Left ventricle myocardium inferior (tissue), 1 donor: ENCODE results near the gene STK32B. TPM values are rescaled to one million over a fixed set of nuclear protein-coding genes. Genes with fewer than 3 reads are reported as not detected.
"Not testable (repeated sequence)": the region's sequence is repeated elsewhere in the genome, so short reads cannot be mapped to it uniquely, and the experiment has no call there.

ENCODE experiments used
- DNase-seq: peaks from one replicate; pipeline ENCODE4 v3.0.0-alpha.2; 2020
- H3K27ac ChIP-seq: fragments of 200-600 bp; replicated peaks from 2 replicates; pipeline ENCODE4 v1.8.0; 2021
- H3K27me3 ChIP-seq: fragments of 200-600 bp; 2 replicates; pipeline ENCODE4 v1.8.0; 2021; ENCODE audit warnings: low read depth
- H3K36me3 ChIP-seq: fragments of 200-600 bp; 2 replicates; pipeline ENCODE4 v1.8.0; 2021
- H3K4me1 ChIP-seq: fragments of 200-600 bp; 2 replicates; pipeline ENCODE4 v1.8.0; 2021
- H3K4me3 ChIP-seq: fragments of 200-600 bp; 2 replicates; pipeline ENCODE4 v1.8.0; 2021; ENCODE audit warnings: mild to moderate bottlenecking, moderate library complexity
- H3K9me3 ChIP-seq: fragments of 200-600 bp; replicated peaks from 2 replicates; pipeline ENCODE4 v1.8.0; 2021
- CTCF ChIP-seq: fragments of 200-600 bp; IDR thresholded peaks from 2 replicates; pipeline ENCODE4 v1.8.0; 2021; ENCODE audit warnings: antibody characterized with exemption, mild to moderate bottlenecking, borderline replicate concordance
- intact Hi-C: fragments of 100-400 bp; cut with micrococcal nuclease; formaldehyde crosslinking; loops from one replicate; pipeline ENCODE4 v1.11.0; 2022
- total RNA-seq: library from RNA; stranded (reverse); fragmentation: NEBNext Ultra II Directional; extraction: Animal tissue kit (Norgen Biotek cat#: 25700); gene quantifications from one replicate; pipeline ENCODE4 v1.2.1, GENCODE V29; 2021
- donor health status: DM: no; HTN: yes; CAD: no; lungs with severe emphysema.

STK32B gene
- total RNA-seq, 1 donor from 2014 or later, result 0.55 TPM

DNA sequence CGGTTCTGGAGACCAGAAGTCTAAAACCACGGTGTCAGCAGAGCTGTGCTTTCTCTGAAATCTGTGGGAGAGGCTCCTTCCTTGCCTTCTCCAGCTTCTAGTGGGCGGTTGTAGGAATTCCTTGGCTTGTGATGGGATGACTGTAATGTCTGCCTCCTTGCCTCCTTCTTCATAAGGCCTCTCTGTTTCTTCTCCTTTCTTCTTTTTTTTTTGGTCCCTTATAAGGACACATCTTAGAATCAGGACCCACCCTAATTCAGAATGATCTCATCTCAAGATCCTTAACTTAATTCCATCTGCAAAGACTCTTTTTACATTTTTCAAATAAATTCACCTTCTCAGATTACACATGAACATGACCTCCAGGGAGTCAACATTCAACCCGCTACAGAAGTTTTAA, 186.9 kb downstream of the STK32B start:
- no peaks in the 10 kb centered on the region for H3K9me3 ChIP-seq
- TF ChIP-seq CTCF, result no peak
- H3K27ac ChIP-seq, result no peak overlapping the region
- H3K4me3 ChIP-seq, result no peak overlapping the region
- intact Hi-C loops, result no loop called here
- H3K27me3 ChIP-seq, result peaks cover 24% of the 10 kb centered on the region
- no peaks in the 10 kb centered on the region for H3K4me1 ChIP-seq
- no peaks in the 10 kb centered on the region for H3K36me3 ChIP-seq
- no peak for DNase-seq

- H3K27ac ChIP-seq, DNase-seq, H3K4me3 ChIP-seq, H3K36me3 ChIP-seq, intact Hi-C loops, H3K4me1 ChIP-seq: not testable (repeated sequence)
- Histone ChIP-seq H3K9me3 (peaks cover 12% of the 10 kb centered on the region), H3K27me3 (peaks cover 21% of the 10 kb centered on the region)
Observed at GRCh38 chr4:5247061-5247460, 195.8 kb downstream of the STK32B start.

DNA sequence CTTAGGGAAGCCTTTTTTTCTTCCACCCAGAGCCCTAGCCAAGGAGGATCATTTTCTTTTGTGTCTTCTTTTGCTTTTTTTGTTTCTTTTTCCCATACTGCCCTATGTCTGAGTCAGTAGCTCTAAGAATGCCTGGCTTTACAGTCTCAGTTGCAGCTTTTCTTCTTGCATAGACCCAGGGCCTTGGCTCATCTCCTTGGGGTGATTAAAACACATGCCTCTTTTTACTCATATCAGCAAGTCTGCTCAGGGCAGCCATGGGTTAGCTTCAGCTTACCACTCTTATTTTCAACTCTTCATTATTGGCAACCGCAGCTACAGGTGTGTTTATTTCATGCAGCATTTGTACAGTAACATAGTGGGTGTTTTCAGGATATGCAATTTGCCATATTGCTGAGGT, 196.5 kb downstream of the STK32B start:
- intact Hi-C loops, result no loop called here
- Histone ChIP-seq H3K4me3 (no peak overlapping the region), H3K27ac (no peak overlapping the region), H3K36me3 (no peaks in the 10 kb centered on the region), H3K27me3 (peaks cover 21% of the 10 kb centered on the region), H3K9me3 (peaks cover 12% of the 10 kb centered on the region), H3K4me1 (no peaks in the 10 kb centered on the region)
- no peak for TF ChIP-seq CTCF
- DNase-seq, result no peak

DNA sequence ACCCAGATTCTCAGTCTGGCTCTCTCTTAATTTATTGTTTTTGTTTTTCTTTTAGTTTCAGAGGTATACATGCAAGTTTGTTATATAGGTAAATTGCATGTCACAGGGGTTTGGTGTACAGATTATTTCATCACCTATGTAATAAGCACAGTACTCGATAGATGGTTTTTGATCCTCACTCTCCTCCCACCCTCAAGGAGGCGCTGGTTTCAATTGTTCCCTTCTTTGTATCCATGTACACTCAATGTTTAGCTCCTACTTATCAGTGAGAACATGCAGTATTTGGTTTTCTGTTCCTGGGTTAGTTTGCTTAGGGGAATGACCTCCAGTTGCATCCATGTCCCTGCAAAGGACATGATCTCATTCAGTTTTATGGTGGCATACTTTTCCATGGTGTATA, 198.4 kb downstream of the STK32B start:
- no peak overlapping the region for H3K27ac ChIP-seq
- DNase-seq, result no peak
- H3K27me3 ChIP-seq, result peaks cover 33% of the 10 kb centered on the region
- intact Hi-C loops, result no loop called here
- H3K36me3 ChIP-seq, result no peaks in the 10 kb centered on the region
- no peaks in the 10 kb centered on the region for H3K4me1 ChIP-seq
- TF ChIP-seq CTCF, result no peak
- peaks cover 12% of the 10 kb centered on the region for H3K9me3 ChIP-seq
- H3K4me3 ChIP-seq, result no peak overlapping the region

DNA sequence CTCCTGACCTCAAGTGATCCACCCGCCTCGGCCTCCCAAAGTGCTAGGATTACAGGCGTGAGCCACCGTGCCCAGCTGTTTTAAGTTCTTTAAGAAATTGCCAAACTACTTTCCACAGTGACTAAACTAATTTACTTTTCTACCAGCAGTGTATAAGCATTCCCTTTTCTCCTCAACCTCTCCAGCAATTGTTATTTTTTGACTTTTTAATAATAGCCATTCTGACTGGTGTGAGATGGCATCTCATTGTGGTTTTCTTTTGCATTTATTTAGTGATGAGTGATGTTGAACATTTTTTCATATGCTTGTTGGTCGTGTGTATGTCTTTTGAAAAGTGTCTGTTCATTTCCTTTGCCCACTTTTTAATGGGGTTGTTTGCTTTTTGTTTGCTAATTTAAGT, 199.3 kb downstream of the STK32B start:
- Histone ChIP-seq H3K9me3 (peaks cover 12% of the 10 kb centered on the region), H3K27me3 (peaks cover 34% of the 10 kb centered on the region)
- intact Hi-C loops, H3K36me3 ChIP-seq, H3K4me1 ChIP-seq, DNase-seq, H3K27ac ChIP-seq, H3K4me3 ChIP-seq: not testable (repeated sequence)

DNA sequence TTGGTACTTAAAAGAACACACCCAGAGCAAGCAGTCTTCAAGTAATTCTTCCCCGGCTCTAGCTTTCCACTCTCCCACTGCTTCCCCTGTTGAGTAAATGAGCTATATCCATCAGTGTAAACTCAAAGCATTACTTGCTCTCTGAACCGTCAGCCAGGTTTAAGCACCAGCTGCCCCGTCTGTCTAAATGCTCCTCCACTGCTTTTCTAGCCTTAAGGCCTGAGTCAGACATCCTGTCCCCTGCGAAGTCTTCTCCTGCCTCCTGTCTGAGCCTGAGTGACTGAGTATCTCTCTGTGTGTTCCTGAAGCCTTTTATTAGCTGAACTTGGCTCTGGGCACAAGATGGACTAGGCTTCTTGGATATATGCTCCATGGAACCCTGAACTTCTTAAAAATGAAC, 205.1 kb downstream of the STK32B start:
- no peaks in the 10 kb centered on the region for H3K36me3 ChIP-seq
- H3K27ac ChIP-seq, result no peak overlapping the region
- peaks cover 23% of the 10 kb centered on the region for H3K27me3 ChIP-seq
- peaks cover under 1% of the 10 kb centered on the region for H3K9me3 ChIP-seq
- no peak for DNase-seq
- no peak overlapping the region for H3K4me3 ChIP-seq
- TF ChIP-seq CTCF, result no peak
- intact Hi-C loops, result no loop called here
- no peaks in the 10 kb centered on the region for H3K4me1 ChIP-seq

- intact Hi-C loops, result no loop called here
- Histone ChIP-seq H3K27ac (no peak overlapping the region), H3K36me3 (no peaks in the 10 kb centered on the region), H3K4me3 (no peak overlapping the region), H3K27me3 (peaks cover 27% of the 10 kb centered on the region), H3K9me3 (no peaks in the 10 kb centered on the region), H3K4me1 (no peaks in the 10 kb centered on the region)
- DNase-seq, result no peak
- no peak for TF ChIP-seq CTCF
Observed at GRCh38 chr4:5257086-5257485, 205.8 kb downstream of the STK32B start.
